WTC11 (cell line): ENCODE results near the gene GALP. TPM values are rescaled to one million over a fixed set of nuclear protein-coding genes. Genes with fewer than 3 reads are reported as not detected.
A peak's percentile ranks its signal among the peaks of the same experiment; 100 is the strongest.

Experiments
- ATAC-seq: fragments of 200-7000 bp; cut with Tn5 transposase; 2 replicates; pipeline ENCODE4 v1.10.0; 2021; ENCODE audit warnings: mild to moderate bottlenecking, moderate library complexity
- CTCF ChIA-PET: fragments of 300-600 bp; sonication (Branson Sonifier 250); formaldehyde crosslinking; loops from one replicate; lab custom pipeline; 2021; ENCODE audit warnings: antibody characterized with exemption; lab: Charles Lee
- POLR2A ChIA-PET: fragments of 350-600 bp; sonication (Branson Sonifier 250); formaldehyde crosslinking; loops from one replicate; lab custom pipeline; 2021; ENCODE audit warnings: antibody characterized with exemption; lab: Charles Lee
- DNase-seq: peaks from one replicate; pipeline ENCODE4 v3.0.0; 2021; ENCODE audit warnings: low spot score
- H3K27ac Mint-ChIP-seq: 2 replicates; pipeline ENCODE4 v1.8.0; 2021; ENCODE audit warnings: mixed read lengths
- H3K27me3 Mint-ChIP-seq: 2 replicates; pipeline ENCODE4 v1.8.0; 2021; ENCODE audit warnings: low read depth, mild to moderate bottlenecking, moderate library complexity, mixed read lengths
- H3K36me3 Mint-ChIP-seq: 2 replicates; pipeline ENCODE4 v1.8.0; 2021; ENCODE audit warnings: mixed read lengths
- H3K4me1 Mint-ChIP-seq: 2 replicates; pipeline ENCODE4 v1.8.0; 2022; ENCODE audit warnings: mixed read lengths
- H3K4me3 Mint-ChIP-seq: 2 replicates; pipeline ENCODE4 v1.8.0; 2021; ENCODE audit warnings: mild to moderate bottlenecking, moderate library complexity, mixed read lengths
- H3K9me3 Mint-ChIP-seq: 2 replicates; pipeline ENCODE4 v1.8.0; 2021; ENCODE audit warnings: mixed read lengths
- ATF2 ChIP-seq: sonication (generic); formaldehyde crosslinking; IDR thresholded peaks from 2 replicates; pipeline ENCODE4 v1.8.1; 2022; ENCODE audit warnings: low read depth, missing genetic modification reagents, borderline replicate concordance
- CBFB ChIP-seq: sonication (generic); formaldehyde crosslinking; IDR thresholded peaks from 2 replicates; pipeline ENCODE4 v1.8.1; 2022; ENCODE audit warnings: mild to moderate bottlenecking, low read depth, missing genetic modification reagents
- CREM ChIP-seq: sonication (generic); formaldehyde crosslinking; IDR thresholded peaks from 2 replicates; pipeline ENCODE4 v1.8.1; 2022; ENCODE audit warnings: mild to moderate bottlenecking, missing genetic modification reagents, moderate library complexity
- ERG ChIP-seq: fragments of 250-450 bp; sonication (Bioruptor Pico); IDR thresholded peaks from 2 replicates; pipeline ENCODE4 v1.8.0; 2021; ENCODE audit warnings: mild to moderate bottlenecking
- ESRRA ChIP-seq: sonication (generic); formaldehyde crosslinking; IDR thresholded peaks from 2 replicates; pipeline ENCODE4 v1.8.1; 2022; ENCODE audit warnings: mild to moderate bottlenecking, missing genetic modification reagents, borderline replicate concordance
- IRF2 ChIP-seq: sonication (generic); formaldehyde crosslinking; IDR thresholded peaks from 2 replicates; pipeline ENCODE4 v1.8.0; 2022; ENCODE audit warnings: low read depth, missing genetic modification reagents, borderline replicate concordance
- OVOL2 ChIP-seq: fragments of 250-450 bp; sonication (Bioruptor Pico); IDR thresholded peaks from 2 replicates; pipeline ENCODE4 v1.9.0; 2021; ENCODE audit warnings: mild to moderate bottlenecking, borderline replicate concordance
- RORB ChIP-seq: fragments of 250-450 bp; sonication (Bioruptor Pico); IDR thresholded peaks from 2 replicates; pipeline ENCODE4 v1.9.0; 2021; ENCODE audit warnings: mild to moderate bottlenecking
- SOX15 ChIP-seq: fragments of 250-450 bp; sonication (Bioruptor Pico); IDR thresholded peaks from 2 replicates; pipeline ENCODE4 v1.9.0; 2021; ENCODE audit warnings: mild to moderate bottlenecking
- ZNF138 ChIP-seq: sonication (generic); formaldehyde crosslinking; conservative IDR thresholded peaks from 2 replicates; pipeline ENCODE4 v1.8.1; 2022; ENCODE audit warnings: mild to moderate bottlenecking, moderate library complexity, missing genetic modification reagents
- ZNF263 ChIP-seq: sonication (generic); formaldehyde crosslinking; IDR thresholded peaks from 2 replicates; pipeline ENCODE4 v1.8.1; 2022; ENCODE audit warnings: low read depth, mild to moderate bottlenecking, moderate library complexity, missing genetic modification reagents
- ZNF317 ChIP-seq: sonication (generic); formaldehyde crosslinking; IDR thresholded peaks from 2 replicates; pipeline ENCODE4 v1.8.1; 2023; ENCODE audit warnings: low read depth, mild to moderate bottlenecking, moderate library complexity, missing genetic modification reagents, borderline replicate concordance
- ZNF423 ChIP-seq: fragments of 250-450 bp; sonication (Bioruptor Pico); IDR thresholded peaks from 2 replicates; pipeline ENCODE4 v2.1.2; 2022; ENCODE audit warnings: mild to moderate bottlenecking, moderate library complexity
- total RNA-seq: library from RNA; stranded (reverse); gene quantifications from 3 replicates; pipeline ENCODE4 v1.2.3, GENCODE V29; 2021
- TF ChIP-seq, protein P1 (sequence below): sonication (generic); formaldehyde crosslinking; IDR thresholded peaks from 2 replicates; pipeline ENCODE4 v1.8.1; 2023; ENCODE audit warnings: mild to moderate bottlenecking, missing genetic modification reagents, moderate library complexity
- TF ChIP-seq, protein P2 (sequence below): fragments of 250-450 bp; sonication (Bioruptor Pico); IDR thresholded peaks from 2 replicates; pipeline ENCODE4 v1.9.0; 2021; ENCODE audit warnings: mild to moderate bottlenecking, borderline replicate concordance

The GALP gene
- total RNA-seq, 1 experiment from 2014 or later, result not detected

DNA sequence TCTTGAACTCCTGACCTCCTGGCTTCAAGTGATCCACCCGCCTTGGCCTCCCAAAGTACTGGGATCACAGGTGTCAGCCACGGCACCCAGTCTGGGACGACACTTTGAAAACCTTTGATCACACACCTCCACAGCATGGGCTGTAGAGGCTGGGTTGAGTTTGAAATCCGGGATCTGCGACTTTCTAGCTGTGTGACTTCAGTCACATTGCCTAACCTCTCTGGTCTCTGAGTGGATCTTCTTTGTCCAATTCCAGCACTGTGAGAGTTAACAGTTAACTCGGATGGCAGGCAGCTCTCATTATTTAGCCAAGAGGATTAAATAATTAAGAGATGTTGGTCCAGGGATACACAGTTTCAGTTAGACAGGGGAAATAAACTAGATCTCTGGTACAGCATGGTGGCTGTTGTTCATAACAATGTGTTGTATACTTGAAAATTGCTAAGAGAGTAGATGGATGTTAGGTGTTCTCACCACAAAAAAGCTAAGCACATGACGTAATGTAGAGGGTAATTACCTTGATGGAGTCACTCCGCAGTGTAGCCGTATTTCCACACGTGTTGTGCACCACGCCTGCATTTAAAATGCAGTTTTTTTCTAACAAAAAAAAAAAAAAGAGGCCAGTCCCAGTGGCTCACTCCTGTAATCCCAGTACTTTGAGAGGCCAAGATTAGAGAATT, 1.9 kb downstream of the GALP start:
- H3K36me3 Mint-ChIP-seq, result no peaks in the 10 kb centered on the region
- ATAC-seq (no peak), DNase-seq (no peak)
- H3K4me1 Mint-ChIP-seq, result peaks cover 4% of the 10 kb centered on the region; the same call in 1 of the 2 replicates
- no peak overlapping the region for H3K27ac Mint-ChIP-seq
- ChIA-PET POLR2A (interaction anchor here (0.6 to 1.1 kb wide), 2 partner anchors 36 to 203 kb away, joined by 4 read pairs; no protein-coding TSS in a partner anchor), CTCF (interaction anchor here (0.6 to 2.3 kb wide), 8 partner anchors 23 to 156 kb away, joined by 3 to 8 read pairs (median 4); no protein-coding TSS in a partner anchor)
- H3K4me3 Mint-ChIP-seq, result no peak overlapping the region
- H3K27me3 Mint-ChIP-seq, result peaks cover 2% of the 10 kb centered on the region; the same call in 1 of the 2 replicates
- no peaks in the 10 kb centered on the region for H3K9me3 Mint-ChIP-seq
- TF ChIP-seq SOX15 (CRISPR knock-in tag), result no peak
- TF ChIP-seq, protein P1, sequence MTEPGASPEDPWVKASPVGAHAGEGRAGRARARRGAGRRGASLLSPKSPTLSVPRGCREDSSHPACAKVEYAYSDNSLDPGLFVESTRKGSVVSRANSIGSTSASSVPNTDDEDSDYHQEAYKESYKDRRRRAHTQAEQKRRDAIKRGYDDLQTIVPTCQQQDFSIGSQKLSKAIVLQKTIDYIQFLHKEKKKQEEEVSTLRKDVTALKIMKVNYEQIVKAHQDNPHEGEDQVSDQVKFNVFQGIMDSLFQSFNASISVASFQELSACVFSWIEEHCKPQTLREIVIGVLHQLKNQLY (CRISPR knock-in tag), result no peak
- TF ChIP-seq IRF2 (CRISPR knock-in tag), result no peak

GRCh38 chr19:56189785-56190184, 14.0 kb downstream of the GALP start:
- ATAC-seq (peak; percentile 39; the same call in 1 of the 2 replicates), DNase-seq (no peak)
- TF ChIP-seq ATF2, result no peak
- no peak for TF ChIP-seq CREM (CRISPR knock-in tag)
- TF ChIP-seq CBFB, result no peak
- no peak for TF ChIP-seq ESRRA (CRISPR knock-in tag)
- TF ChIP-seq, protein P2, sequence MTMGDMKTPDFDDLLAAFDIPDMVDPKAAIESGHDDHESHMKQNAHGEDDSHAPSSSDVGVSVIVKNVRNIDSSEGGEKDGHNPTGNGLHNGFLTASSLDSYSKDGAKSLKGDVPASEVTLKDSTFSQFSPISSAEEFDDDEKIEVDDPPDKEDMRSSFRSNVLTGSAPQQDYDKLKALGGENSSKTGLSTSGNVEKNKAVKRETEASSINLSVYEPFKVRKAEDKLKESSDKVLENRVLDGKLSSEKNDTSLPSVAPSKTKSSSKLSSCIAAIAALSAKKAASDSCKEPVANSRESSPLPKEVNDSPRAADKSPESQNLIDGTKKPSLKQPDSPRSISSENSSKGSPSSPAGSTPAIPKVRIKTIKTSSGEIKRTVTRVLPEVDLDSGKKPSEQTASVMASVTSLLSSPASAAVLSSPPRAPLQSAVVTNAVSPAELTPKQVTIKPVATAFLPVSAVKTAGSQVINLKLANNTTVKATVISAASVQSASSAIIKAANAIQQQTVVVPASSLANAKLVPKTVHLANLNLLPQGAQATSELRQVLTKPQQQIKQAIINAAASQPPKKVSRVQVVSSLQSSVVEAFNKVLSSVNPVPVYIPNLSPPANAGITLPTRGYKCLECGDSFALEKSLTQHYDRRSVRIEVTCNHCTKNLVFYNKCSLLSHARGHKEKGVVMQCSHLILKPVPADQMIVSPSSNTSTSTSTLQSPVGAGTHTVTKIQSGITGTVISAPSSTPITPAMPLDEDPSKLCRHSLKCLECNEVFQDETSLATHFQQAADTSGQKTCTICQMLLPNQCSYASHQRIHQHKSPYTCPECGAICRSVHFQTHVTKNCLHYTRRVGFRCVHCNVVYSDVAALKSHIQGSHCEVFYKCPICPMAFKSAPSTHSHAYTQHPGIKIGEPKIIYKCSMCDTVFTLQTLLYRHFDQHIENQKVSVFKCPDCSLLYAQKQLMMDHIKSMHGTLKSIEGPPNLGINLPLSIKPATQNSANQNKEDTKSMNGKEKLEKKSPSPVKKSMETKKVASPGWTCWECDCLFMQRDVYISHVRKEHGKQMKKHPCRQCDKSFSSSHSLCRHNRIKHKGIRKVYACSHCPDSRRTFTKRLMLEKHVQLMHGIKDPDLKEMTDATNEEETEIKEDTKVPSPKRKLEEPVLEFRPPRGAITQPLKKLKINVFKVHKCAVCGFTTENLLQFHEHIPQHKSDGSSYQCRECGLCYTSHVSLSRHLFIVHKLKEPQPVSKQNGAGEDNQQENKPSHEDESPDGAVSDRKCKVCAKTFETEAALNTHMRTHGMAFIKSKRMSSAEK (CRISPR knock-in tag), result no peak
- no peak for TF ChIP-seq OVOL2 (CRISPR knock-in tag)
- TF ChIP-seq ZNF423 (CRISPR knock-in tag), result no peak
- no peak for TF ChIP-seq ERG
- TF ChIP-seq RORB (CRISPR knock-in tag), result no peak
- TF ChIP-seq ZNF317, result no peak
- TF ChIP-seq ZNF138 (CRISPR knock-in tag), result no peak
- TF ChIP-seq ZNF263 (CRISPR knock-in tag), result no peak
- no peak overlapping the region for H3K4me3 Mint-ChIP-seq
- no peaks in the 10 kb centered on the region for H3K9me3 Mint-ChIP-seq
- H3K36me3 Mint-ChIP-seq, result no peaks in the 10 kb centered on the region
- H3K27ac Mint-ChIP-seq, result no peak overlapping the region
- POLR2A ChIA-PET, result no interaction called here
- no peaks in the 10 kb centered on the region for H3K4me1 Mint-ChIP-seq
- peaks cover 7% of the 10 kb centered on the region for H3K27me3 Mint-ChIP-seq
- CTCF ChIA-PET, result no interaction called here
